Activated CD4-positive, alpha-beta T cell treated with anti-CD3 and anti-CD28 coated beads, Interleukin-2, amount 10 ng/mL, durations not matched to agents 7 days and 5 days (primary cell): ENCODE measurements around the gene CFAP91. TPM values are rescaled to one million over a fixed set of nuclear protein-coding genes. Genes with fewer than 3 reads are reported as not detected.
A peak's percentile ranks its signal among the peaks of the same experiment; 100 is the strongest.

Experiments used
- CTCF ChIA-PET: fragments of 350-600 bp; sonication (Branson Sonifier 250); formaldehyde crosslinking; loops from one replicate; lab custom pipeline; 2021; ENCODE audit warnings: antibody characterized with exemption; lab: Charles Lee
- POLR2A ChIA-PET: fragments of 350-600 bp; sonication (Branson Sonifier 250); formaldehyde crosslinking; loops from one replicate; lab custom pipeline; 2021; ENCODE audit warnings: antibody characterized with exemption; lab: Charles Lee
- DNase-seq: peaks from one replicate; pipeline ENCODE4 v3.0.0-alpha.2; 2020
- H3K27ac Mint-ChIP-seq: one replicate; pipeline ENCODE4 v1.8.0; 2021; ENCODE audit warnings: mild to moderate bottlenecking, moderate library complexity, mixed read lengths
- H3K27me3 Mint-ChIP-seq: one replicate; pipeline ENCODE4 v1.8.0; 2021; ENCODE audit warnings: mixed read lengths
- H3K36me3 Mint-ChIP-seq: one replicate; pipeline ENCODE4 v1.8.0; 2021; ENCODE audit warnings: low read depth, mixed read lengths
- H3K4me1 Mint-ChIP-seq: one replicate; pipeline ENCODE4 v1.8.0; 2021; ENCODE audit warnings: mixed read lengths
- H3K4me3 Mint-ChIP-seq: one replicate; pipeline ENCODE4 v1.8.0; 2021; ENCODE audit warnings: mild to moderate bottlenecking, moderate library complexity, mixed read lengths
- H3K9me3 Mint-ChIP-seq: one replicate; pipeline ENCODE4 v1.8.0; 2021; ENCODE audit warnings: mixed read lengths
- total RNA-seq, 2 experiments: library from RNA; stranded (reverse); gene quantifications; one replicate each; pipeline ENCODE4 v1.2.3, GENCODE V29; 2021

CFAP91 gene
- not detected for total RNA-seq

- Mint-ChIP-seq H3K4me3 (peak within 1 kb of the TSS; percentile 69), H3K9me3 (no peaks in the 10 kb centered on the region), H3K4me1 (peaks cover 40% of the 10 kb centered on the region), H3K27me3 (peaks cover 16% of the 10 kb centered on the region), H3K36me3 (peaks cover 7% of the 10 kb centered on the region), H3K27ac (peak within 1 kb of the TSS; percentile 7)
- DNase-seq, result peak; percentile 81
- ChIA-PET CTCF (no interaction called here), POLR2A (no interaction called here)
Measured at GRCh38 chr3:119702530-119703527, at the start of gene CFAP91. CFAP91 (plus strand) TSS chr3:119703022; CDS start chr3:119703099, 77 bp downstream.

- POLR2A ChIA-PET, result no interaction called here
Measured at GRCh38 chr3:119653876-119654275, 48.9 kb upstream of the CFAP91 start.

GRCh38 chr3:119657887-119658702, 44.7 kb upstream of the CFAP91 start:
- Mint-ChIP-seq H3K9me3 (no peaks in the 10 kb centered on the region), H3K27ac (peak overlapping the region; percentile 10), H3K27me3 (no peaks in the 10 kb centered on the region), H3K36me3 (no peaks in the 10 kb centered on the region), H3K4me3 (no peak overlapping the region), H3K4me1 (peaks cover 10% of the 10 kb centered on the region)
- ChIA-PET CTCF (interaction anchor here (0.7 to 1.9 kb wide), 3 partner anchors 9 to 15 kb away, joined by 3 to 6 read pairs (median 4); no protein-coding TSS in a partner anchor), POLR2A (no interaction called here)
- DNase-seq, result no peak

More at GRCh38 chr3:119653876-119654275, 48.9 kb upstream of the CFAP91 start:
- CTCF ChIA-PET, result interaction anchor here (0.9 to 1.0 kb wide), 2 partner anchors 12 to 19 kb away, joined by 4 to 5 read pairs; no protein-coding TSS in a partner anchor
- no peaks in the 10 kb centered on the region for H3K36me3 Mint-ChIP-seq
- H3K27me3 Mint-ChIP-seq, result no peaks in the 10 kb centered on the region
- no peak overlapping the region for H3K4me3 Mint-ChIP-seq
- no peaks in the 10 kb centered on the region for H3K9me3 Mint-ChIP-seq
- no peak overlapping the region for H3K27ac Mint-ChIP-seq
- DNase-seq, result no peak
- H3K4me1 Mint-ChIP-seq, result peaks cover 10% of the 10 kb centered on the region

- H3K27ac Mint-ChIP-seq, result no peak overlapping the region
- no peaks in the 10 kb centered on the region for H3K36me3 Mint-ChIP-seq
Measured at GRCh38 chr3:119658994-119659393, 43.8 kb upstream of the CFAP91 start.

GRCh38 chr3:119659606-119660291, 43.1 kb upstream of the CFAP91 start:
- H3K27ac Mint-ChIP-seq, result no peak overlapping the region
- peaks cover 10% of the 10 kb centered on the region for H3K4me1 Mint-ChIP-seq
- POLR2A ChIA-PET, result no interaction called here

More at GRCh38 chr3:119658994-119659393, 43.8 kb upstream of the CFAP91 start:
- Mint-ChIP-seq H3K4me3 (no peak overlapping the region), H3K9me3 (no peaks in the 10 kb centered on the region), H3K27me3 (no peaks in the 10 kb centered on the region), H3K4me1 (peaks cover 10% of the 10 kb centered on the region)
- DNase-seq, result no peak
- ChIA-PET CTCF (no interaction called here), POLR2A (no interaction called here)

GRCh38 chr3:119660474-119661440, 42.1 kb upstream of the CFAP91 start, which contains the start of gene POPDC2:
POPDC2 (minus strand) TSS chr3:119660589; CDS start chr3:119660423, 166 bp downstream.
- DNase-seq, result no peak
- Mint-ChIP-seq H3K27ac (no peak within 1 kb of the TSS), H3K4me1 (peaks cover 15% of the 10 kb centered on the region), H3K27me3 (no peaks in the 10 kb centered on the region), H3K9me3 (no peaks in the 10 kb centered on the region), H3K4me3 (no peak within 1 kb of the TSS), H3K36me3 (no peaks in the 10 kb centered on the region)
- ChIA-PET CTCF (interaction anchor here (1.0 to 1.2 kb wide), 4 partner anchors 14 to 21 kb away, joined by 3 read pairs; no protein-coding TSS in a partner anchor), POLR2A (no interaction called here)

More at GRCh38 chr3:119659606-119660291, 43.1 kb upstream of the CFAP91 start:
- CTCF ChIA-PET, result interaction anchor here (1.2 kb wide), 1 partner anchor 21 kb away, joined by 3 read pairs; no protein-coding TSS in a partner anchor
- H3K9me3 Mint-ChIP-seq, result no peaks in the 10 kb centered on the region
- no peaks in the 10 kb centered on the region for H3K36me3 Mint-ChIP-seq
- H3K27me3 Mint-ChIP-seq, result no peaks in the 10 kb centered on the region
- no peak overlapping the region for H3K4me3 Mint-ChIP-seq
- DNase-seq, result no peak

- no peak overlapping the region for H3K27ac Mint-ChIP-seq
- no peak overlapping the region for H3K4me3 Mint-ChIP-seq
- peaks cover 13% of the 10 kb centered on the region for H3K36me3 Mint-ChIP-seq
- no peaks in the 10 kb centered on the region for H3K9me3 Mint-ChIP-seq
- H3K27me3 Mint-ChIP-seq, result no peaks in the 10 kb centered on the region
- H3K4me1 Mint-ChIP-seq, result peaks cover 10% of the 10 kb centered on the region
- no peak for DNase-seq
- ChIA-PET POLR2A (interaction anchor here (0.9 kb wide), 1 partner anchor 14 kb away, joined by 3 read pairs; no protein-coding TSS in a partner anchor), CTCF (interaction anchor here (0.8 to 1.3 kb wide), 5 partner anchors 10 to 63 kb away, joined by 3 to 5 read pairs (median 4); no protein-coding TSS in a partner anchor)
Measured at GRCh38 chr3:119662604-119663373, 40.0 kb upstream of the CFAP91 start.

- POLR2A ChIA-PET, result no interaction called here
- peaks cover 15% of the 10 kb centered on the region for H3K36me3 Mint-ChIP-seq
- CTCF ChIA-PET, result interaction anchor here (1.3 kb wide), 1 partner anchor 11 kb away, joined by 5 read pairs; no protein-coding TSS in a partner anchor
- no peak overlapping the region for H3K27ac Mint-ChIP-seq
- H3K9me3 Mint-ChIP-seq, result no peaks in the 10 kb centered on the region
- no peak overlapping the region for H3K4me3 Mint-ChIP-seq
- peaks cover 5% of the 10 kb centered on the region for H3K4me1 Mint-ChIP-seq
- H3K27me3 Mint-ChIP-seq, result no peaks in the 10 kb centered on the region
- no peak for DNase-seq
Measured at GRCh38 chr3:119663885-119664284, 38.9 kb upstream of the CFAP91 start.

GRCh38 chr3:119664370-119664769, 38.5 kb upstream of the CFAP91 start:
- H3K4me1 Mint-ChIP-seq, result peaks cover 5% of the 10 kb centered on the region
- no peak overlapping the region for H3K27ac Mint-ChIP-seq
- no peaks in the 10 kb centered on the region for H3K27me3 Mint-ChIP-seq
- no peak overlapping the region for H3K4me3 Mint-ChIP-seq
- ChIA-PET POLR2A (no interaction called here), CTCF (no interaction called here)
- peaks cover 19% of the 10 kb centered on the region for H3K36me3 Mint-ChIP-seq
- DNase-seq, result no peak
- H3K9me3 Mint-ChIP-seq, result no peaks in the 10 kb centered on the region

- POLR2A ChIA-PET, result no interaction called here
- H3K36me3 Mint-ChIP-seq, result peaks cover 19% of the 10 kb centered on the region
- no peaks in the 10 kb centered on the region for H3K27me3 Mint-ChIP-seq
- no peak overlapping the region for H3K27ac Mint-ChIP-seq
- DNase-seq, result no peak
- CTCF ChIA-PET, result no interaction called here
- no peak overlapping the region for H3K4me3 Mint-ChIP-seq
- H3K4me1 Mint-ChIP-seq, result peaks cover 7% of the 10 kb centered on the region
- H3K9me3 Mint-ChIP-seq, result no peaks in the 10 kb centered on the region
Measured at GRCh38 chr3:119664850-119665379, 37.9 kb upstream of the CFAP91 start.
